A673 (cell line): ENCODE data around the gene ABCA13. TPM values are rescaled to one million over a fixed set of nuclear protein-coding genes. Genes with fewer than 3 reads are reported as not detected.

ENCODE experiments used
- BruUV-seq: library from RNA; stranded (reverse); fragments of 400-500 nt; replicated peaks from 2 replicates; lab custom pipeline; 2021; lab: Mats Ljungman, UMichigan
- CTCF ChIA-PET: fragments of 300-600 bp; sonication (Branson Sonifier 250); formaldehyde crosslinking; loops from one replicate; lab custom pipeline; 2022; ENCODE audit warnings: antibody characterized with exemption; lab: Charles Lee
- POLR2A ChIA-PET: fragments of 300-600 bp; sonication (Branson Sonifier 250); formaldehyde crosslinking; loops from one replicate; lab custom pipeline; 2022; ENCODE audit warnings: antibody characterized with exemption; ENCODE audit not compliant: low non-redundant PET; lab: Charles Lee
- DNase-seq: peaks from one replicate; pipeline ENCODE4 v3.0.0-alpha.2; 2015; ENCODE audit warnings: low spot score
- H3K27ac ChIP-seq: fragments of 200-600 bp; sonication (generic); 2 replicates; pipeline ENCODE4 v1.5.1; 2016; ENCODE audit warnings: mixed run types, low read depth, mild to moderate bottlenecking, mixed read lengths, antibody characterized with exemption, low read length; ENCODE audit not compliant: poor library complexity, severe bottlenecking
- H3K27me3 ChIP-seq: fragments of 200-600 bp; sonication (generic); replicated peaks from 2 replicates; pipeline ENCODE4 v1.6.1; 2017; ENCODE audit warnings: mixed run types, low read depth, mild to moderate bottlenecking, mixed read lengths, antibody characterized with exemption, low read length; ENCODE audit not compliant: insufficient read depth, poor library complexity
- H3K36me3 ChIP-seq: fragments of 200-600 bp; sonication (generic); 2 replicates; pipeline ENCODE4 v1.6.1; 2016; ENCODE audit warnings: mixed run types, mild to moderate bottlenecking, mixed read lengths, antibody characterized with exemption, low read length; ENCODE audit not compliant: insufficient read depth, poor library complexity, severe bottlenecking
- H3K4me1 ChIP-seq: fragments of 200-600 bp; sonication (generic); 2 replicates; pipeline ENCODE4 v1.6.1; 2017; ENCODE audit warnings: mixed run types, mild to moderate bottlenecking, mixed read lengths, antibody characterized with exemption, low read length; ENCODE audit not compliant: insufficient read depth, poor library complexity, severe bottlenecking
- H3K4me3 ChIP-seq: fragments of 200-600 bp; sonication (generic); 2 replicates; pipeline ENCODE4 v1.5.1; 2016; ENCODE audit warnings: low read depth, mixed run types, mild to moderate bottlenecking, mixed read lengths, low read length; ENCODE audit not compliant: poor library complexity, severe bottlenecking
- H3K9me3 ChIP-seq: fragments of 200-600 bp; sonication (generic); 2 replicates; pipeline ENCODE4 v1.6.1; 2016; ENCODE audit warnings: mixed run types, low read depth, mild to moderate bottlenecking, mixed read lengths, antibody characterized with exemption, low read length; ENCODE audit not compliant: poor library complexity, severe bottlenecking
- EZH2 ChIP-seq: fragments of 200-600 bp; sonication (generic); IDR thresholded peaks from 2 replicates; pipeline ENCODE4 v1.6.1; 2017; ENCODE audit warnings: borderline replicate concordance, low read depth, mild to moderate bottlenecking, mixed read lengths, antibody characterized with exemption, low read length; ENCODE audit not compliant: poor library complexity, severe bottlenecking
- intact Hi-C: fragments of 100-400 bp; cut with micrococcal nuclease; formaldehyde crosslinking; loops from one replicate; pipeline ENCODE4 v1.10.0; 2022; ENCODE audit not compliant: unreplicated experiment
- total RNA-seq: library from RNA; stranded (reverse); gene quantifications from 2 replicates; pipeline ENCODE4 v1.2.3, GENCODE V29; 2021
- TF ChIP-seq, protein P1 (sequence below): fragments of 300-800, 200-600 bp; sonication (generic); conservative IDR thresholded peaks from 2 replicates; pipeline ENCODE4 v1.5.1; 2017; ENCODE audit warnings: low read depth, mild to moderate bottlenecking, antibody characterized with exemption, low read length, moderate library complexity, mixed read lengths

ABCA13 gene
- total RNA-seq, 1 experiment from 2014 or later = 15.6 TPM

DNA sequence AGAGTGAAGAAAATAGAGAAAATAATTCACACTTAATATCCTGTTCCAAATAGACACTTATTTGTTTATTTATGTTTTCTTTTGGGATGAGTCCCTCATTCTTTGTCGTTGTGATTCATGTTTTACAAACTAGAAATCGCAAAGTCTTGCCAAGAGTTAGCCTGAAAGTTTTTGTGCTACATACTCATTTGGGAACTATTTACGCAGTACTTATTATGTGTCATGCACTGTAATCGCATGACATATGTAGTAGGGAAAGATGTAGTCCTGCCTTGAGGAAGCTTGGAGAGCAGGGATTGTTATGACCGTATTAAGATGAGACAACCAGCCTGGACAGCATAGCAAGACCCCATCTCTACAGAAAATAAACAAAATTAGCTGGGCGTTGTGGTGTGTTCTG lies 189.3 kb downstream of the ABCA13 start:
- POLR2A ChIA-PET = no interaction called here
- Histone ChIP-seq H3K9me3 (no peaks in the 10 kb centered on the region), H3K27ac (no peak overlapping the region), H3K27me3 (no peaks in the 10 kb centered on the region), H3K36me3 (no peaks in the 10 kb centered on the region), H3K4me1 (no peaks in the 10 kb centered on the region), H3K4me3 (no peak overlapping the region)
- intact Hi-C loops = no loop called here
- DNase-seq = no peak
- CTCF ChIA-PET = no interaction called here
- no peak for TF ChIP-seq EZH2
- TF ChIP-seq, protein P1, sequence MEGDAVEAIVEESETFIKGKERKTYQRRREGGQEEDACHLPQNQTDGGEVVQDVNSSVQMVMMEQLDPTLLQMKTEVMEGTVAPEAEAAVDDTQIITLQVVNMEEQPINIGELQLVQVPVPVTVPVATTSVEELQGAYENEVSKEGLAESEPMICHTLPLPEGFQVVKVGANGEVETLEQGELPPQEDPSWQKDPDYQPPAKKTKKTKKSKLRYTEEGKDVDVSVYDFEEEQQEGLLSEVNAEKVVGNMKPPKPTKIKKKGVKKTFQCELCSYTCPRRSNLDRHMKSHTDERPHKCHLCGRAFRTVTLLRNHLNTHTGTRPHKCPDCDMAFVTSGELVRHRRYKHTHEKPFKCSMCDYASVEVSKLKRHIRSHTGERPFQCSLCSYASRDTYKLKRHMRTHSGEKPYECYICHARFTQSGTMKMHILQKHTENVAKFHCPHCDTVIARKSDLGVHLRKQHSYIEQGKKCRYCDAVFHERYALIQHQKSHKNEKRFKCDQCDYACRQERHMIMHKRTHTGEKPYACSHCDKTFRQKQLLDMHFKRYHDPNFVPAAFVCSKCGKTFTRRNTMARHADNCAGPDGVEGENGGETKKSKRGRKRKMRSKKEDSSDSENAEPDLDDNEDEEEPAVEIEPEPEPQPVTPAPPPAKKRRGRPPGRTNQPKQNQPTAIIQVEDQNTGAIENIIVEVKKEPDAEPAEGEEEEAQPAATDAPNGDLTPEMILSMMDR = no peak
- BruUV-seq = no TSS peak

- H3K27ac ChIP-seq = no peak overlapping the region
- H3K36me3 ChIP-seq = no peaks in the 10 kb centered on the region
- no peaks in the 10 kb centered on the region for H3K27me3 ChIP-seq
- H3K4me3 ChIP-seq = no peak overlapping the region
- intact Hi-C loops = no loop called here
- BruUV-seq = no TSS peak
- CTCF ChIA-PET = no interaction called here
- DNase-seq = peak; percentile 2
- H3K4me1 ChIP-seq = no peaks in the 10 kb centered on the region
- POLR2A ChIA-PET = no interaction called here
- no peaks in the 10 kb centered on the region for H3K9me3 ChIP-seq
- TF ChIP-seq EZH2 = no peak
- TF ChIP-seq, protein P1 = no peak
Measured at GRCh38 chr7:48363174-48363573, 191.9 kb downstream of the ABCA13 start.

- no TSS peak for BruUV-seq
- Histone ChIP-seq H3K27ac (no peak overlapping the region), H3K27me3 (no peaks in the 10 kb centered on the region), H3K4me3 (no peak overlapping the region), H3K36me3 (no peaks in the 10 kb centered on the region), H3K4me1 (no peaks in the 10 kb centered on the region), H3K9me3 (no peaks in the 10 kb centered on the region)
- intact Hi-C loops = no loop called here
- no peak for TF ChIP-seq EZH2
- TF ChIP-seq, protein P1 = no peak
- no peak for DNase-seq
- POLR2A ChIA-PET = no interaction called here
- CTCF ChIA-PET = interaction anchor here (0.6 kb wide), 1 partner anchor 396 kb away, joined by 3 read pairs; no protein-coding TSS in a partner anchor
Measured at GRCh38 chr7:48365010-48365409, 193.8 kb downstream of the ABCA13 start.
